Panc1 (cell line): ENCODE measurements around the gene COG2.
A peak's percentile ranks its signal among the peaks of the same experiment; 100 is the strongest.

Source experiments
- CTCF ChIP-seq: fragments of 450-650 bp; IDR thresholded peaks from 2 replicates; pipeline ENCODE4 v1.5.1; 2017; ENCODE audit warnings: mild to moderate bottlenecking
- SIN3A ChIP-seq: IDR thresholded peaks from 2 replicates; pipeline ENCODE4 v1.6.1; 2012; ENCODE audit warnings: low read depth, mild to moderate bottlenecking, low read length, moderate library complexity, borderline replicate concordance; ENCODE audit not compliant: insufficient read depth

- peak; percentile 81 for TF ChIP-seq CTCF
- TF ChIP-seq SIN3A = no peak
Observed at GRCh38 chr1:230632273-230632873, 9.9 kb upstream of the COG2 start.
